ENCODE measurements around the gene WDR45. TPM values are rescaled to one million over a fixed set of nuclear protein-coding genes. Genes with fewer than 3 reads are reported as not detected.
A peak's percentile ranks its signal among the peaks of the same experiment; 100 is the strongest.

Gene WDR45
- total and polyA plus RNA-seq, 2 of the 13 experiments (the other 11 are each of a cell fraction or from before 2014, with no cell fraction given): 16.4 to 65.5 TPM

DNA sequence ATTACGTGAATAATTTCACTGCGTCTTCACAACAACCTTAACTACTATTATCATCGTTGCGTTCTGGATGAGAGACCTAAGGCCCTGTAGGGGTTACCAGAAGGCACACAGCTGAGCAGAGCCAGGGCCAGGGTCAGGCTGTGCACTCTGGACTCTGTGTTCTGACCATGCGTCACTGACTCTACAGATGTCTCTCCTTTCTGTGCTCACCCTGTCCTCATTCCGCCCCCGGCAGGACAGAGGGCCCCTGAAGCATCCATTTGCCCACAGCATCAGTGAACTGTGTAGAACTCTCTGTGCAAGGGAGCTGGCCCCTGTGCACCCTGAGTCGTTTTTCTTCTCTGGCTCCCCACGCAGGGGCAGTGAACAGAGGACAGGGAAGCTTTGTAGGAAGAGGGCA is 22.5 kb upstream of the WDR45 start (continued):
- TF ChIP-seq, protein P1, sequence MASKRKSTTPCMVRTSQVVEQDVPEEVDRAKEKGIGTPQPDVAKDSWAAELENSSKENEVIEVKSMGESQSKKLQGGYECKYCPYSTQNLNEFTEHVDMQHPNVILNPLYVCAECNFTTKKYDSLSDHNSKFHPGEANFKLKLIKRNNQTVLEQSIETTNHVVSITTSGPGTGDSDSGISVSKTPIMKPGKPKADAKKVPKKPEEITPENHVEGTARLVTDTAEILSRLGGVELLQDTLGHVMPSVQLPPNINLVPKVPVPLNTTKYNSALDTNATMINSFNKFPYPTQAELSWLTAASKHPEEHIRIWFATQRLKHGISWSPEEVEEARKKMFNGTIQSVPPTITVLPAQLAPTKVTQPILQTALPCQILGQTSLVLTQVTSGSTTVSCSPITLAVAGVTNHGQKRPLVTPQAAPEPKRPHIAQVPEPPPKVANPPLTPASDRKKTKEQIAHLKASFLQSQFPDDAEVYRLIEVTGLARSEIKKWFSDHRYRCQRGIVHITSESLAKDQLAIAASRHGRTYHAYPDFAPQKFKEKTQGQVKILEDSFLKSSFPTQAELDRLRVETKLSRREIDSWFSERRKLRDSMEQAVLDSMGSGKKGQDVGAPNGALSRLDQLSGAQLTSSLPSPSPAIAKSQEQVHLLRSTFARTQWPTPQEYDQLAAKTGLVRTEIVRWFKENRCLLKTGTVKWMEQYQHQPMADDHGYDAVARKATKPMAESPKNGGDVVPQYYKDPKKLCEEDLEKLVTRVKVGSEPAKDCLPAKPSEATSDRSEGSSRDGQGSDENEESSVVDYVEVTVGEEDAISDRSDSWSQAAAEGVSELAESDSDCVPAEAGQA (IDR thresholded peaks at IDR 0.05; ENCODE audit: low read depth): no peak
- TF ChIP-seq, protein P1 (CRISPR knock-in tag; IDR thresholded peaks at IDR 0.05; ENCODE audit: borderline replicate concordance): no peak
- TF ChIP-seq ARHGAP35 (CRISPR knock-in tag; IDR thresholded peaks at IDR 0.05; ENCODE audit: borderline replicate concordance) (no peak), ZNF530 (CRISPR knock-in tag; IDR thresholded peaks at IDR 0.05; ENCODE audit: low read depth) (no peak), ZNF816 (CRISPR knock-in tag; IDR thresholded peaks at IDR 0.05; ENCODE audit: borderline replicate concordance) (no peak), ZNF570 (CRISPR knock-in tag; IDR thresholded peaks at IDR 0.05; ENCODE audit: borderline replicate concordance) (no peak), KDM3A (CRISPR knock-in tag; IDR thresholded peaks at IDR 0.05; ENCODE audit: low read depth) (0 out of 2 replicates have a peak, but pooled peaks have one; percentile 27), ZNF292 (CRISPR knock-in tag; IDR thresholded peaks at IDR 0.05; ENCODE audit: borderline replicate concordance, low read depth) (0 out of 2 replicates have a peak, but pooled peaks have one; percentile 45), HNRNPH1 (optimal IDR thresholded peaks at IDR 0.05; ENCODE audit: low read depth, low read length) (no peak), RBM39 (IDR thresholded peaks at IDR 0.05; ENCODE audit: low read depth, low read length, poor library complexity, severe bottlenecking) (no peak), ZSCAN30 (CRISPR knock-in tag; IDR thresholded peaks at IDR 0.05) (no peak), SNRNP70 (IDR thresholded peaks at IDR 0.05; ENCODE audit: low read depth, low read length) (no peak), ZNF136 (CRISPR knock-in tag; IDR thresholded peaks at IDR 0.05; ENCODE audit: low read depth) (no peak), ZSCAN12 (CRISPR knock-in tag; IDR thresholded peaks at IDR 0.05) (no peak), ZNF75D (CRISPR knock-in tag; IDR thresholded peaks at IDR 0.05; ENCODE audit: borderline replicate concordance) (no peak), ZNF670 (CRISPR knock-in tag; IDR thresholded peaks at IDR 0.05; ENCODE audit: borderline replicate concordance) (no peak), TRIM24 (CRISPR knock-in tag; IDR thresholded peaks at IDR 0.05) (no peak), ZNF317 (CRISPR knock-in tag; IDR thresholded peaks at IDR 0.05) (no peak), RXRB (CRISPR knock-in tag; IDR thresholded peaks at IDR 0.05; ENCODE audit: borderline replicate concordance) (peak; percentile 82), ZNF749 (CRISPR knock-in tag; IDR thresholded peaks at IDR 0.05; ENCODE audit: borderline replicate concordance) (no peak), ZNF678 (CRISPR knock-in tag; IDR thresholded peaks at IDR 0.05) (no peak), ZNF720 (CRISPR knock-in tag; IDR thresholded peaks at IDR 0.05) (no peak)
- TF ChIP-seq, protein P2, sequence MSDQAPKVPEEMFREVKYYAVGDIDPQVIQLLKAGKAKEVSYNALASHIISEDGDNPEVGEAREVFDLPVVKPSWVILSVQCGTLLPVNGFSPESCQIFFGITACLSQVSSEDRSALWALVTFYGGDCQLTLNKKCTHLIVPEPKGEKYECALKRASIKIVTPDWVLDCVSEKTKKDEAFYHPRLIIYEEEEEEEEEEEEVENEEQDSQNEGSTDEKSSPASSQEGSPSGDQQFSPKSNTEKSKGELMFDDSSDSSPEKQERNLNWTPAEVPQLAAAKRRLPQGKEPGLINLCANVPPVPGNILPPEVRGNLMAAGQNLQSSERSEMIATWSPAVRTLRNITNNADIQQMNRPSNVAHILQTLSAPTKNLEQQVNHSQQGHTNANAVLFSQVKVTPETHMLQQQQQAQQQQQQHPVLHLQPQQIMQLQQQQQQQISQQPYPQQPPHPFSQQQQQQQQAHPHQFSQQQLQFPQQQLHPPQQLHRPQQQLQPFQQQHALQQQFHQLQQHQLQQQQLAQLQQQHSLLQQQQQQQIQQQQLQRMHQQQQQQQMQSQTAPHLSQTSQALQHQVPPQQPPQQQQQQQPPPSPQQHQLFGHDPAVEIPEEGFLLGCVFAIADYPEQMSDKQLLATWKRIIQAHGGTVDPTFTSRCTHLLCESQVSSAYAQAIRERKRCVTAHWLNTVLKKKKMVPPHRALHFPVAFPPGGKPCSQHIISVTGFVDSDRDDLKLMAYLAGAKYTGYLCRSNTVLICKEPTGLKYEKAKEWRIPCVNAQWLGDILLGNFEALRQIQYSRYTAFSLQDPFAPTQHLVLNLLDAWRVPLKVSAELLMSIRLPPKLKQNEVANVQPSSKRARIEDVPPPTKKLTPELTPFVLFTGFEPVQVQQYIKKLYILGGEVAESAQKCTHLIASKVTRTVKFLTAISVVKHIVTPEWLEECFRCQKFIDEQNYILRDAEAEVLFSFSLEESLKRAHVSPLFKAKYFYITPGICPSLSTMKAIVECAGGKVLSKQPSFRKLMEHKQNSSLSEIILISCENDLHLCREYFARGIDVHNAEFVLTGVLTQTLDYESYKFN (CRISPR knock-in tag; conservative IDR thresholded peaks at IDR 0.05): peak; percentile 74
